Esophagus mucosa (tissue), 1 donor: ENCODE data around the gene STON2. TPM values are rescaled to one million over a fixed set of nuclear protein-coding genes. Genes with fewer than 3 reads are reported as not detected.
"Not testable (repeated sequence)": the region's sequence is repeated elsewhere in the genome, so short reads cannot be mapped to it uniquely, and the experiment has no call there.

Experiments used
- ATAC-seq: fragments of 200-7000 bp; cut with Tn5 transposase; one replicate; pipeline ENCODE4 v1.9.1; 2020
- total RNA-seq: library from RNA; stranded (reverse); gene quantifications from one replicate; pipeline ENCODE4 v1.2.4, GENCODE V29; 2023
- donor health status: DM: yes; HTN: yes; CAD: no.

Gene STON2
- total RNA-seq, 1 donor from 2014 or later, result 54.0 TPM

- ATAC-seq, result no peak
These were observed 139.4 kb downstream of the STON2 start for GRCh38 chr14:81260732-81261131.

DNA sequence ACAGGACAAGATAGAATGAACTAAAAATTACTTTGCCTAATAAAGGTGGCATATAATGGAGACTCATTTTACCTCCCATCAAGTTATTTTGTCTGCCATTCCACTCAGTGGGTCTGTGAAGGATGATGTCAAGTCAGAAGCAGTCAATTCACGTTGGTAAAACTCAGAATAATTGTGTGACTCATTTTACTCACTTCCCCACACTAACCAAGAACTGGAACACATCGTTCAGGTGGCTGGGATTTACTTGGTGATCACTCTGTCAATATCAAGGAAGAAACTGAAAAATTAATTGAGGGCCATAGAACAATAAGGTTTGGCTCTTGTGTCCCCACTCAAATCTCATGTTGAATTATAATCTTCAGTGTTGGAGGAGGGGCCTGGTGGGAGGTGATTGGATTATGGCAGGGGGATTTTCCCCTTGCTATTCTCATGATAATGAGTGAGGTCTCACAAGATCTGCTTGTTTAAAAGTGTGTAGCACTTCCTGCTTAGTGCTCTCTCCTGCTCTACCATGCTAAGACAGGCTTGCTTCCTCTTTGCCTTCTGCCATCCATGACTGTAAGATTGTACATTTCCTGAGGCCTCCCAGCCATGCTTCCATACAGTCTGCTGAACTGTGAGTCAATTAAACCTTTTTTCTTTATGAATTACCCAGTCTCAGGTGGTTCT is 143.7 kb downstream of the STON2 start:
- peak; percentile 49 for ATAC-seq

DNA sequence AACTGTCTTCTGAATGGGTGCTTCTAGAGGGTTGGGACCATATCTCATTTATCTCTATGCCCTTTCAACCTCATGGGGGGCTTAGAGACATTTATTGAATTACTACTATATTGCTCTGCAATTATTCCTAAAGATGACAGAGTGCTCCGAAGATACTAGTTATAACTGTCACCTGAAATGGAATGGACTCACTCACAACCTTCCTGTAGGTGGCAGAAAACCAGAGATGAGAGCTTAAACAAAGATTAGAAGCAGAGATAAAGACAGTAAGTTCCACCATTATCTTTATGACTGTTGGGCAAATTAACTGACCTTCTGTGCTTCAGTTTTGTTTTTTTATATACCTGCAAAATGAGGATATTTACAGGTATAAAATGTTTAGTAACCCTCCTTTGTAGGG is 147.8 kb downstream of the STON2 start:
- no peak for ATAC-seq

GRCh38 chr14:81247271-81247766 is 152.8 kb downstream of the STON2 start:
- ATAC-seq, result peak; percentile 27

DNA sequence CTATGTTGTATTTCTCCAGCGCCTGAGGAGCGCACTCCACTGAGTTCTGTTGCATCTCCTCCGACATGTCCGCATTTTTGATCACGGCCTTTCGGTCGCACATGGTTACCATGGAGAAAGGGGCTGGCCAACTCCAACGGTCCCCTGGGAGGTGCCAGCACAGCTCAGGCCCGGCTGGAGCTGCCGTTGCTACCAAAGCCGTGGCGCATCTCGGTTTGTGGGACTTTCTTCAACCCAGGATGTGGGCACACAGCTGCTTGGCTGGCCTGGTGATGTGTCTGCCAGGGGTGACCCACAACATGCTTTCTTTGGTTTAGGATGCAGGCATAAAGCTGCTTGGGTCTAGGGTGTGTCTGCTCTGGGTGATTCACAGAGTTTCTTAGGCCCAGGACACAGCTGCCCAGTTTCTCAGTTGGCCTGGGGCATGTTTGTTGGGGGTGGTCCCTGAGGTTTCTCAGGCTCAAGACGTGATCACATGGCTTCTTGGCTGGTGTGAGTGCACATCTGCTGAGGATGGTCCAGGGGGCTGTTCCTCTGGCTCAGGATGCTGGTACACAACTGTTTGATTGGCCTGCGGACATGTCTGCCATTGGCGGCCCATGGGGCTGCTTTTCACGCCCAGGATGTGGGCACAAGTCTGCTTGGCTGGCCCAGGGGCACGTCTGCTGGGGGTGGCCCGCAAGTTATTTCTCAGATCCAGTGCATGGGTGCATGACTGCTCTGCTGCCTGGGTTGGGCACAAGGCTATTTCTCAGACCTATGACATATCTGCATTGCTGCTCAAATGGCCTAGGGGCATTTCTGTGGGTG is 153.5 kb downstream of the STON2 start:
- peak; percentile 79 for ATAC-seq

GRCh38 chr14:81245771-81246170 is 154.4 kb downstream of the STON2 start:
- ATAC-seq, result no peak

DNA sequence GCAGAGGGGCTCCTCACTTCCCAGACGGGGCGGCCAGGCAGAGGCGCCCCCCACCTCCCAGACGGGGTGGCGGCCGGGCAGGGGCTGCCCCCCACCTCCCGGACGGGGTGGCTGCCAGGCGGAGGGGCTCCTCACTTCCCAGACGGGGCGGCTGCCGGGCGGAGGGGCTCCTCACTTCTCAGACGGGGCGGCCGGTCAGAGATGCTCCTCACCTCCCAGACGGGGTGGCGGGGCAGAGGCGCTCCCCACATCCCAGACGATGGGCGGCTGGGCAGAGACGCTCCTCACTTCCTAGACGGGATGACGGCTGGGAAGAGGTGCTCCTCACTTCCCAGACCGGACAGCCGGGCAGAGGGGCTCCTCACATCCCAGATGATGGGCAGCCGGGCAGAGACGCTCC is 155.7 kb downstream of the STON2 start:
- not testable (repeated sequence) for ATAC-seq

DNA sequence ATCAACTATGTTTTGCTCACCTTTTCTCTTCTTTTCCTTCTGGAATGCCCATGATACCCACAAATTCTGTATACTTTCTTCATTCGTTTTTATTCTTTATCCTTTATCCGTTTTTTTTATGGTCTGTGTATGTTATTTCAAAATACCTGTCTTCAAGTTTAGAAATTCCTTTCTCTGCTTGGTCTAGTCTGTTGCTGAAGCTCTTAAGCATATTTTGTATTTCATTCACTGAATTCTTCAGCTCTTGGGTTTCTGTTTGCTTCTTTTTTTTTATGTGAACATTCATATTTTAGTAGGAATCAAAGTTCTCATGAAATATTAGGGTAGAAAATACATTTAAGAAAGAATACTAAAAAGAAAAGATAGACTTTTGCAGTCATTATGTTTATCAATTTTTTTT is 156.6 kb downstream of the STON2 start:
- no peak for ATAC-seq

DNA sequence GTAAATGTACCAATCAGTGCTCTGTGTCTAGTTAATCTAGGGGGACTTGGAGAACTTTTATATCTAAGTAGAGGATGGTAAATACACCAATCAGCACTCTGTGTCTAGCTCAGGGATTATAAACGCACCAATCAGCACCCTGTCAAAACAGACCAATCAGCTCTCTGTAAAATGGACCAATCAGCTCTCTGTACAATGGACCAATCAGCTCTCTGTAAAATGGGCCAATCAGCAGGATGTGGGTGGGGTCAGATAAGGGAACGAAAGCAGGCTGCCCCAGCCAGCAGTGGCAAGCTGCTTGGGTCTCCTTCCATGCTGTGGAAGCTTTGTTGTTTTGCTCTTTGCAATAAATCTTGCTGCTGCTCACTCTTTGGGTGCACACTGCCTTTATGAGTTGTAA is 163.3 kb downstream of the STON2 start:
- not testable (repeated sequence) for ATAC-seq

DNA sequence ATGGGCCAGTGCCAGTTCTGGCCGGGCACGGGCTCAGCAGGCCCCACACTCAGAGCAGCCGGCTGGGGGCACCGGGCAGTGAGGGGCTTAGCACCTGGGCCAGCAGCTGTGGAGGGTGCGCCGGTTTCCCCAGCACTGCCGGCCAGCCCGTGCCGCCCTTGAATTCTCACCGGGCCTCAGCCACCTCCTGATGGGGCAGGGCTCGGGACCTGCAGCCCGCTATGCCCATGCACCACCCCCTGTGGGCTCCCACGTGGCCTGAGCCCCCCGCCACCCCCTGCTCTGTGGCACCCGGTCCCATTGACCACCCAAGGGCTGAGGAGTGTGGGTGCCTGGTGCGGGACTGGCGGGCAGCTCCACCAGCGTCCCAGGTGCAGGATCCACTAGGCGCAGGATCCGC is 164.0 kb downstream of the STON2 start:
- no peak for ATAC-seq

- ATAC-seq, result no peak
These were observed 165.0 kb downstream of the STON2 start for GRCh38 chr14:81235096-81235495.

DNA sequence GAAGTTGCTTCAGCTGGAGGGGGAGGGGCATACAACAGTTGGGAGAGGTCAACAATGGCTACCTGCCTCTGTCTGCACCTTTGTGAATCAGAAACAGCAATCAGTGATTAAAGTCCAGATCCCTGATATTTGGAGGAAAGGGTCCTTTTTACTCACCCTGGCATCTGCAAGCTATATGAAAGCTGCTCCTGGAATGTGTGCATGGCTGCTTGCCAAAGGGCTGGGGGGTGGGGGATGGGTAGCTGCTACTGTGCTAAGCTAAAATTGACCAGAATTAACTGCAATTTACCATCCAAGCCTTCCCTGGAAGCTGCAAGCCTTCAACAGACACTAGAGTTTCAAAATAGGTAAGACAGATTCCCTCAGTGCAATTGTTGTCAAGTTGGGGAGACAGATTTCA is 165.8 kb downstream of the STON2 start:
- no peak for ATAC-seq

DNA sequence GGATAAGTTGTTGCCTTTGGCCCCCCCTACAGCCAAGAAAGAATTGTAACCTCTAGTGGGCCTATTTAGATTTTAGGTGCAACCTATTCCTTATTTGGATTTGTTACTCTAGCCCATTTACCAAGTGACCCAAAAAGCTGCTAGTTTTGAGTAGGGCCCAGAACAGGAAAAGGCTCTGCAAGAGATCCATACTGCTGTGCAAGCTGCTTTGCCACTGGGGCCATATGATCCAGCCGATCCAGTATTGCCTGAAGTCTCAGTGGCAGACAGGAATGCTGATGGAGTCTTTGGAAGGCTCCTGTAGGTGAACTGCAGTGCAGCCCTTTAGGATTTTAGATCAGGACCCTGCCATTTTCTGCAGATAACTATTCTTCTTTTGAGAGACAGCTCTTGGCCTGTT is 166.5 kb downstream of the STON2 start:
- ATAC-seq, result no peak

DNA sequence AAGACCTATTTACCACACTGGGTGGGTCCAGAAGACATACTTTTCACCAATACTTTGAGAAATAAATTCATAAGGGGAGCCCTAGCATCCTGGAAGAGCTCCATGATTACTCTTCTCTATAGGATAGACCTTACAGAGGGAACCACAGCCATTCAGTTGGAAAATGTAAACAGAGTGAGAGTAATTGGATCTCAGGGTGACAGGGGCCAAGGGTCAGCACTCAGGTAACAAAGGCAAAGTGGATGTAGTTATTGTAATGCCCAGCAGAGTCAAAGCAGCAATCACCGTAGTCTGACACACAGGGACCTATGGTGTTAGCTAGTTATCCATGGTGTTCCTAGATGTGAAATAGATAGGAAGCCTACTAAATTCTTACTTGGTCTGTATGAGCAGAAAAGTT is 168.6 kb downstream of the STON2 start:
- no peak for ATAC-seq

DNA sequence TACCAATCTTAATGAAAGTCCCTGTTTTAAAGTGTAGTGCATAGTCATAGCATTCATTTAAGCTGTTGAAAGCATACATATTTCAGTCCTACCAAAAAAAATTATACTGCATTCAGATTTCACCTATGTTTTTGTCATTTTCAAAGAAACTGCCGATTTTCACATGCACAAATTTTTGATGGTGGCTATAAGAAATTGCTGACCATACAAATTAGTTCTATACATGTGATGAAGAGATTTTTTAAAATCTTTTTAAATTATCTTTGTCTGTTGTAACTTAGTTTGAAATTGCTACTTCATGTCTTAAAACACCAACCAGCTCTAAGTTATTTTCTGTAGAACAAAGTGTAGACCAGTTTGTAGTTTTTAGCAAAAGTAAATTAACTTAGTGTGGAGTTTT is 175.9 kb downstream of the STON2 start:
- ATAC-seq, result no peak

DNA sequence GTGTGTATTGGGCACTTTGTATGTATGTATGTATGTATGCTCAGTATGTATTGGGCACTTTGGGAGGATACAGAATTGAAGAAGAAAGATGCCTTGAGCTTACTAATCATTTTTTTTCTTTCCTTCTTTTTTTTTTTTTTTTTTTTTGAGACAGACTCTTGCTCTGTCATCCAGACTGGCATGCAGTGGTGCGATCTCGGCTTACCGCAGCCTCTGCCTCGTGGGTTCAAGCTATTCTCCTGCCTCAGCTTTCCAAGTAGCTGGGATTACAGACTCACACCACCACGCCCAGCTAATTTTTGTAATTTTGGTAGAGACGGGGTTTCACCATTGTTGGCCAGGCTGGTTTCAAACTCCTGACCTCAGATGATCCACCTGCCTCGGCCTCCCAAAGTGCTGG is 176.3 kb downstream of the STON2 start:
- not testable (repeated sequence) for ATAC-seq

DNA sequence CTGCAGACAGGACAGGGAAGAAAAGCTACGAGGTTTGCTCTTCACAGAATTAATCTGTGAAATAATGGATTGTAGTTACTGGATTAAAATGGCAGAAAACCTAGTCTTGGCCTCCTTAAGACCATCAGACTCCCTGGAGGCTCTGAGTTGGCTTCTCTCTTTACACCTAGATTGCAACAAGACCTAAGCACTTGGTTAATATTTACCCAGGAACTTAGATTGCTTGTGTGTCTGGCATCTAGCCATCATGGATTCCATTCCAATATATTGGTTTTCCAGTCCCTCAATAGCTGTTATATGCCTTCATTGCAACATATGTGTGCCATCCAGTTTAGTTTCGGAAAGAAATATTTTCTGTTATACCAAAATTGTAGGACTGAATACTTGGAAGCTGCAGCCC is 177.4 kb downstream of the STON2 start:
- ATAC-seq, result no peak

DNA sequence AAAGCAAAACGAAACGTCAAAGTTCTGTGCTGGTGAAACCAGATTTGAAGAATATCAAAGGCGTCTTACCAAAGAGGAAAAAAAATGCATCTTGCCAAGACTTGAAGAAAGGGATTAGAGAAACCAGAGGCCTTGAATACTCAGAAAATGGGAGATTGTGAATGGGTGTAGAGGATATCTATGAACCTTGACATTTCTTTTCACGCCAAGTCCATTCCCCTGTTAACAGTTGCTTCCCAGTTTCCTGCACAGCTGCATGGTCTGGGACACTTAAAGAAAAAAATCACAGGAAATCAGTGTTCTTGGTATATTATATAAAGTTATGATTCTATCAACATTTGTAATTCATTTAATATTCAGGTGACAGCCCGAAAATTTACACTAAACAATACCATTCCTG is 178.0 kb downstream of the STON2 start:
- no peak for ATAC-seq

DNA sequence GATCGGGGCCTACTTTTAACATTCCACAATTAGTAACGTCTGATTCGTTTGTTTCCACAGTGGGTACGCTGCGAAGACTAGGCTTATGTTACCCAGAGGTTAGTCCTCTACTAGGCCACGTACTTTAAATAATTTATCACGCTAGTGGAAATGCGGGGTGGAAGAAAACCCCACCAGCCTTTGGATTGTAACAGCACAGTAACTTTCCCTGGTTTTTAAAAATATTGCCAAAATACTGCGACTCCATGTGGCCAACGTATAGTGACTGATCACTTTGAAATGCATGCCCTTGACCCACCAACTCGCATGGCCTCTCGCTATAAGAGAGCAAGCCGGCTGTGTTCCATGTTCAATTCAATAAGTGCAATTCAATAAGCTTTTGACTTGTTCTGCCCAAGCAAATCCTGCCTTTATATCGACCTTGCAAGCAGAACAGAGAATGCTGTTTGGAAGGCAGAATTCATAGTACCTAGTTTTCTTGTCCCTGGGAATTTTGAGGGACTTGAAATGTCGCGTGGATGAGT is 178.5 kb downstream of the STON2 start:
- ATAC-seq, result no peak

DNA sequence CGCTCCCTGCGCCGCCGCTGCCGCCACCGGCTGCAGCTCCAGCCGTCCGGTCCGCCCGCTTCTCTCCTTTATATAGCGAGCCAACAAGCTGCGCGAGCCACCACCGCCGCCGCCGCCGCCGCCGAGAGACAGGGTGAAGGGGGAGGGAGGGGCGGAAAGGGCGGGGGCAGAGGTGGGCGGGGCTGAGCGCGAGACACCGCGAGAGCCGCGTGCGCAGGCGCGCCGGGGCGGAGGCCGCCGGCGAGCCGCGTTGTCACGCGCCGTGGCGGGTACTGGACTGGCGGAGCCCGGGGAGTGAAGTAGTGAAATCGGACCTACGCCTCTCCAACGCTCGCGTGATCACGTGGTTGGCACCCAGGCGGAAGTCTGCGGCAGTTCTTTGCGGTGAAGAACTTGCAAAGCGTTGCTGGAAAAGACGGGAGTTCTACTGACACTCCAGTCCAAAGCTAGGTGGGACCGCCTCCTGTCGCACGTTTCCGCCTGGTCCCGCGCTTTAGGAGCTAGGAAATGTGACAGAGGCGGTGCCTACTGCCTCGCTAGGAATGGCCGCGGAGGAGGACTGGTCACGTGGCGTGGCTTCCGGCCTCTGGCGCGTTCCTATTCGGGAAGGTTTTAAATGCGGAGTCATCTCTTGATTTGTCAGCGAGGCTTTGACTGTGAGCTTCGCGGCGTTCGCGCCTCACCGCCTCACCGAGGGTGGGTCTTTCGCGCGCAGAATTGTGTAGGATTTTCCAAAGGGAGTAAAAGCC is 179.1 kb downstream of the STON2 start, which contains the start of gene GTF2A1:
TSS of gene GTF2A1 (minus strand) at position 130 of the 749 bp plus-strand sequence. CDS start 441 bp downstream, outside the sequence.
- ATAC-seq, result peak; percentile 95

DNA sequence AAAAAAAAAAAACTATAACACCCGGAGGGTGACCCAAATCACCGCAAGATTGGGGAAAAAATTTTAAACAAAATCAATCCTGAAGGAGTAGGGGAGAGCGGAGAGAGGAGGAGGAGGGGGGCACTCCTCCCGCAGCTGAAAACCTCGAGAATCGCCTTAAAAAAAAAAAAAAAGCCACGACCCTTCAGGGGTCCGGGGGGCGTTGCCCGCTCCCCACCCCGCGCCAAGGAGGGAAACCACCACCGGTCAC is 179.6 kb downstream of the STON2 start:
- no peak for ATAC-seq

DNA sequence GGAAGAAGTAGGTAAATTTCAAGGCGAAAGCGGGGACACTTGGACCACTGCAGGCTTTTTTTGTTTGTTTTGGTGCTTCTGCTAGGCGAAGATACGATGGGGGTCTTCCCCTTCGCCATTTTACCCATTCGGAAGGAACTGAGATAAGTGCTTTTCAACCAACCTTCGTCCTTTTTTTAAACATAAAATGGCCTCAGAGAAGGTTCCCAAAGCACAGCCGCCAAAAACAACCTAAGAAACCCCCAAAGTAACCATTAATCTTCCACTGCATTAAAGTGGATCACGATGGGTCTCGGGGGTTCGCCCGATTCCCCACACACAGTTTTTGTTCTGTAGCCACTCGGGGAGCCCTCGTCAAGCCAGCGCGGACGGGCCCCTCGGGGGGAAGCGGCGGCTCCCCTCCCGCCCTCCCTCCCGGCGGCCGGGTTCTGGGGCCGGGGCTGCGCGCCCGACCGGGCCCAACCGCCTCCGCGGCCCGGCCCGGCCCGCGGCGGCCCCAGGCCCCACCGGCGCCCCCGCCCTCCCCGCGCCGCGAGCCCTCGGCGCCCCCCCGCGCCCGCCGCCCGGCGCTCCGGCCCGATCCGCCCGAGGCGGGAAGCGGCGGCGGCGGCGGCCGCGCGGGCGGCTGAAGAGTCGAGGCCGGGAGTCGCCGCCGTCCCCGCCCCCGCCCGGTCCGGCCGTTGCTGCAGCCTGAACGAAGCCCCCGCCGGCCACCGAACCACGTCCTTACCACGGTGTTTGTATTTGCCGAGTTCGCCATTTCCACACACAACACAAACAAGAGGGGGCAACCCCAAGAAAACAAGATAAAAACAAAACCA is 180.2 kb downstream of the STON2 start:
- no peak for ATAC-seq
